Suppressor macrophage treated with lipopolysaccharide for 4 hours (primary cell): ENCODE results near the gene SPAAR.
"Not testable (repeated sequence)": the region's sequence is repeated elsewhere in the genome, so short reads cannot be mapped to it uniquely, and the experiment has no call there.

ENCODE experiments used
- DNase-seq: peaks from one replicate; pipeline ENCODE4 v3.0.0-alpha.2; 2020

SPAAR gene

DNA sequence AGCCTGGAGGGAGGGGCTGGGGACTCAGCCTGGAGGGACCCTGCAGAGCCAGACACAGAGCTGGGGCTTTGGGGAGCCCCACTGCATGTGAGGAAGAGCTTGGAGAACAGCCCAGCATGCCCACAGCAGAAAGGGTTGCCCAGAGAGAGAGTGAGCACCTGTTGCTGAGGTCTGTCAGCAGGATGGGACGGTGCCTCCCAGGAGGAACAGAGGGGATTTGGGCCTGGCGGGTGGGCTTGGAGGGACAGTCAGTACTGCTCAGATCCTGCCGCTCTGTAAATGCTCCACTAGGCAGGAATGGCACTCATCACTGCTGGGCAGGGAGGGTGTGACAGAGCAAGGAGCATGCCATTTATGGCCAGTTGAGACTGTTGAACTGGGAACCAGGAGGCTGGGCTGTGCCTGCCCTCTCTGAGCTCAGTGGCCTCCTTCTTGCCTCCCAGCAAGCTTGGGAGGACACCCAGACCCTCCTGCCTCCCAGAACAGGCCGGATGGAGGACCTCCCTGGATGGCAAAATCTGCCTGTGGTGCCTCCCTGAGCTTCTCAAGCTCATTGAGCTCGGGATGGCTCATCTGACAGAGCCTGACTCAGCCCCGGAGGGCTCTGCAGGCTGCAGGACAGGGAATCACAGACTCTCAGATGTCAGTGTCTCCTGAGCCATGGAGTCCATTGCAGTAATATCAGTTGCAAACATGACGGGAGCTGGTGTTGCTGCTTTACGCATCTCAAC lies 4.1 kb upstream of the SPAAR start:
- no peak for DNase-seq

DNA sequence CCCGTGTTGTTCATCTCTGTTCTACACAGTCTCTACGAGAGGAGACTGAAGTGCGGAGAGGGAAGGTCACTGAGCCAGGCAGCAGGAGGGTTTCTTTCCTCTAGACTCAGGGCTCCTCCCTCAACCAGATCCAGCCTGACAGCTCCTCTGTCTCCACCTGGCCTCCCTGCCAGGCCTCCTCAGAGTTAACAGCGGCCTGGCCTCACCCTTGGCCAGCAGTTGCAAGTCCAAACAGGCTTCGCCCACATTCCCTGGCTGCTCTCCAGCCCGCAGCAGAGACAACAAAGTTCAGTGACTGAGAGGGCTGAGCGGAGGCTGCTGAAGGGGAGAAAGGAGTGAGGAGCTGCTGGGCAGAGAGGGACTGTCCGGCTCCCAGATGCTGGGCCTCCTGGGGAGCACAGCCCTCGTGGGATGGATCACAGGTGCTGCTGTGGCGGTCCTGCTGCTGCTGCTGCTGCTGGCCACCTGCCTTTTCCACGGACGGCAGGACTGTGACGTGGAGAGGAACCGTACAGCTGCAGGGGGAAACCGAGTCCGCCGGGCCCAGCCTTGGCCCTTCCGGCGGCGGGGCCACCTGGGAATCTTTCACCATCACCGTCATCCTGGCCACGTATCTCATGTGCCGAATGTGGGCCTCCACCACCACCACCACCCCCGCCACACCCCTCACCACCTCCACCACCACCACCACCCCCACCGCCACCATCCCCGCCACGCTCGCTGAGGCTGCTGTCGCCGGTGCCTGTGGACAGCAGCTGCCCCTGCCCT lies 3.2 kb upstream of the SPAAR start, which contains the start of gene HRCT1:
TSS of gene HRCT1 (plus strand) at position 291 of the 768 bp plus-strand sequence. CDS start at position 377, 86 bp downstream.
- no peak for DNase-seq

DNA sequence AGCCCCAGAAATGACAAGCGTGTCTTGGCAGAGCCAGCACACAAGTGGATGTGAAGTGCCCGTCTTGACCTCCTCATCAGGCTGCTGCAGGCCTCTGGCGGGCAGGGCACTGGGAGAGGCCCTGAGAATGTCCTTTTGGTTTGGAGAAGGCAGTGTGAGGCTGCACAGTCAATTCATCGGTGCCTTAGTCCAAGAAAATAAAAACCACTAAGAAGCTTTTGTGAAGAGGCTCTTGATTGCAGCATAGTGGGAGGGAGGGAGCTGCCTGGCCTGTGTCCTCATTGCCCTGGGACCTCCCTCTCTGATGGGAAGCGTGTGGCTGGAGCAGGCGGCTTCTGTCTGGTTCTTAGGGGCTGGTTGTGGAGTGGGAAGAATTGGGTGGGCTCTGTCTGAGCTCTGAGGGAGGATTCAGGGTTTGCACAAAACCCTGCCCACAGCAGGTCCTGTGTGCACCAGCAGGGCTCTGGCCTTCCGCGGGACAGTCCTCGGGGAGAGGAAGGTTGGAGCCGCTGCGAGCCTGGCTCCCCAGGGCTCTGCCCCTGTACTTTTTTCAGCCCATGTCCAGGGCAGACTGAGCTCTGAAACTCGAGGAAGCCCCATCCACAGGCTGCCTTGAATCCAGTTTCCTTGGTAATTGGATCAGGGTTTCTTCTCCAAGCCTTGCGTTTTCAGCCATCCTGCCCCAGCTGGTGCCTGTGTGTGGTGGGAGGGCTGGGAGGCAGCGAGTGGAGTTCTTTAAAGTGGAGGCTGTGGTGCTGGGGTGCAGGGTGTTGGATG lies 2.2 kb upstream of the SPAAR start:
- DNase-seq, result no peak

DNA sequence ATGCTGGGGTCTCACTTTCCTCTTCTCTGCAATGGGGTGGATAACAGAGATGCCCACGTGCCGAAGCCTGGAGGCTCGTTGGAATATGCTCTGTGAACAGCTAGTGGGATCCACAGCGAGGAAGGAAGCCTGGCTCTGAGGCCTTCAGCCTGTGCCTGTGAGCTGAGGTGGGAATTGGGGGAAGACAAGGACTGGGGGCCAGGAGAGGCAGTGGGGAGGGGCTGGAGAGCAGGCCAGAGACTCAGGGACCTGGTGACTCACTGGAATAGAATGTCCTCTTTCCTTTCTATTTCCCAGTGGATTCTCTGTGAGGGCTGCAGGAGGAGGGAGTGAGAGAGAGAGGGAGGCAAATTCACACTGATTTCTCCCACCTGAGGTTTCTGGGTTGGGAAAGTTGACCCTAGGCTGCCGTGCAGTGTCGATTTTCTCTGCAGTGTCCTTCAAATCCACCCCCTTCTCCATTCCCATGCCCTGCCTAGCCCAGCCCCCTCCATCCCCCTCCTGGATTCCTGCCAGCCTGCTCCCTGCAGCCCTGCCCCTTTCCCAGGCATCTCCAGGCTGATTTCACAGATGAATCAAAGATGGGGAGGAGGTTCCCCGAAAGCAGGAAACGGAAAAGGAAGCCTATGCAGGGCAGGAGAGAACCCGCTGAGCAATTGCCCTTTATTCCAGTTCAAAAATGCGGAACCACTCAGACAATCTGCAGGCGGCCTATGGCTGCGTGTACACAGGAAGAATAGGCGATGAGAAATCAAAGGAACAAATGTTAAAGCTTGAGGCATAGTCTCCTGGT lies 1.4 kb upstream of the SPAAR start:
- peak; percentile 71 for DNase-seq

DNA sequence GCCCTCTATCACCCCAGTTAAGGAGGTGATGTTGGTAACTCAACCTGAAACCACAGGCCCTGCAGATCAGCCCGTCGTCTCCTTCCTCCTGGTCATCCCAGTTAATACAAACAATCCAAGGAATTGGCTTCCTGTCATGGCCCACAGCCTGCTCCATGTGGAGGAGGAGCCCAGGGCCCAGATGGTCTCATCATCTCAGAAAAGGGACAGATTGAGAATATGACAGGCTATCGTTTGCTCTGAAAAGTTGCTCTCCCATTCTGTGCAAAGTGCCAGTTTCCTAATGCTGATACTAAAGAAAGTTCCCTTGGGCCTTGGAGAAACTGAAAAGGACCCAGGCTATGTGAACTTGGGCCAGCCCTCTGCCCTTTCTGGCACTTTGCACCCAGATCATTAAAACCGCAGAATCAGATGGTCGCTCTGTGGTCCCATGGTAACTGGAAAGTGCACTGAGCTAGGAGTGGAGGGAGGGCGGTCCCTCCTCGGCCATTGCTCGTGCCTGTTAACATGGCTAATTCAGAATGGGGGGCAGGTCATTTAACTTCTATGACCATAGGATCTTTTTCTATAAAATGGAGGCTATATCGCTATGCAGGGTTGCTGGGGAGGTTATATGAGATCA lies 675 bp upstream of the SPAAR start:
- no peak for DNase-seq

DNA sequence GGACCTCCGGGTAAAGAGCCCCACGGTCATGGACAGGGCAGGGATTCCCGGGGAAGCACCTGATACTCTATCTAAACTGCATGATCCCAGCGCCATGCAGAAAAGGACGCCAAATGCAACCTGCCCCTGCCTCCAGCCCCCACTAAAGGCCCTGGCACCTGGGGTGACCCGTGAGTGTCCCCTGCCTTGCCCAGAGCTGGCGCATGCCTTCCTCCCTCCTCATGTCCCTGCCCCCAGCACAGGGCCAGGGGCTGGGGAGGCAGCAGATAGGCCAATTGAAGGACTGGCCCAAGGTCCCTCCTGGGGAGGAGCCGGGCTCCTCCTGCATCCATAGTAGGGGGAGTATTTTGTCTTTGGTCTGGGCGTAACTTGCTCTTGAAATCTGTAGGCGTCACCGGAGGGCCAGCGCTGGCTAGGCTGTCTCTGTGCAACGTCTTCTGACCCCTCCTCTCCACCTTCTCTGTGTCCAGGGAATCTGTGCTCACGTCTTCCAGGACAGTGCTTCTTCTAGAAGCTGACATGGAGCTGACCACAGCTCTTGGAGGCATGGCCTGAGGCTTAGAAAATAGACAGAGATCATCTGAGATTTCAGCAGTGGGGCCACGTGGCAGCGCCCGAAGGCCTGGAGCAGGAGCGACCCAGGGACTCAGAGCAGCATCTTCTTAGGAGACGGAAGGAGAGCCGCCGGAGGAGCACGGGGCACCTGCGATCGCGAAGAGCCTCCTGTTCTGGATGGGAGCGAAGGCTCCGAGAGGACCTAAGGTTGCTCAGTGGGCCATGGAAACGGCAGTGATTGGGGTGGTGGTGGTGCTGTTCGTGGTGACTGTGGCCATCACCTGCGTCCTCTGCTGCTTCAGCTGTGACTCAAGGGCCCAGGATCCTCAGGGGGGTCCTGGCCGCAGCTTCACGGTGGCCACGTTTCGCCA lies 660 bp downstream of the SPAAR start:
- no peak for DNase-seq

DNA sequence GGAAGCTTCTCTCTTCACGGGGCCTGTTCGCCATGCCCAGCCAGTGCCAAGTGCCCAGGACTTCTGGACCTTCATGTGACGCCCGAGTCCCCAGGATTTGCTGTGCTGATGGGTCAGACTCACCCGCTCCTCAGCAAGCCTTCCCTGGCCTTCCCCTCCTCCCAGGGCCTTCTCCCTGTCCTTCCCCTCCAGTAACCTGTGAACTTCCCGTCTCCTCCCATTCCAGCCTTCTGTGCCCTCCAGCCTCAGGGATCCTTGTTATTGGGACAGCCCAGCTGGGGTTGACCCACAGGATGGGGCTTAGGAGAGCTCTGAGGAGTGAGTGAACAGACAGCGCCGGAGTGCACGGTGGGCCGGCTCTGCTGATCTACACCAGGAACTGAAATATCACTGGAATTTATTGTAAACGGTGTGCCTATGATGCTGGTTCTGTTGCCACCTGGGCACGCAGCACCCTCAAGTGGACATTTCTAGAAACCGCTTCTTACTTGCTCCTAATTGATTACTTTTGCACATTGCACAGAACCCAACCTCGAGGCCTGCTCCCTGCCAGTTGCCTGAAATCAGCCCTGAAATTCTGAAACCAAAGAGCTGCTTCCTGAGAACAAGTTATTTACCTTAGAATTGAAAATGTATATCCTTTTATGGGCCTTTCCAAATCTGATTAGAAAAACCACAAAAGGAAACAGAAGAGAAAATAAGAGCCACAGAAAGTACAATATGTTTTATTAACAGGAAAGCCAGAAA lies 1.5 kb downstream of the SPAAR start:
- peak; percentile 27 for DNase-seq

DNA sequence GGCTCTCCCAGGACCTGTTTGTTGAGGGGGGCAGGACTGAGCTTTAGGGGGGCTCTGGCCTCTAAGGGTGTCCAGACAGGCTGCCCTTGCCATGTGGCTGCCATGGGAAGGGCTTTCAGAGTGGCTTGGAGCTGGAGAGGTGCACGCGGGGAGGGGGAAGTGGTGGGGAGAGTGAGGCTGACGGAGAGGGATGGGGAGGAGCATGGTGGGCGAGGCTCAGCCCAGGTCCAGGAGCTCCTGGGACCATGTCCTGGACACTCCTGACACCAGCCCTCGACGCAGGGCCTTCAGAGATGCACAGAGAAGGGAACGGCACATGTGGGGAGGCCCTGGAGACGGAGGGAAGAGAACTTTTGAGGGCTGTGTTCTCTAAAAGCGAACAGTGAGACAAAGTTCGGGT lies 2.4 kb downstream of the SPAAR start:
- no peak for DNase-seq

DNA sequence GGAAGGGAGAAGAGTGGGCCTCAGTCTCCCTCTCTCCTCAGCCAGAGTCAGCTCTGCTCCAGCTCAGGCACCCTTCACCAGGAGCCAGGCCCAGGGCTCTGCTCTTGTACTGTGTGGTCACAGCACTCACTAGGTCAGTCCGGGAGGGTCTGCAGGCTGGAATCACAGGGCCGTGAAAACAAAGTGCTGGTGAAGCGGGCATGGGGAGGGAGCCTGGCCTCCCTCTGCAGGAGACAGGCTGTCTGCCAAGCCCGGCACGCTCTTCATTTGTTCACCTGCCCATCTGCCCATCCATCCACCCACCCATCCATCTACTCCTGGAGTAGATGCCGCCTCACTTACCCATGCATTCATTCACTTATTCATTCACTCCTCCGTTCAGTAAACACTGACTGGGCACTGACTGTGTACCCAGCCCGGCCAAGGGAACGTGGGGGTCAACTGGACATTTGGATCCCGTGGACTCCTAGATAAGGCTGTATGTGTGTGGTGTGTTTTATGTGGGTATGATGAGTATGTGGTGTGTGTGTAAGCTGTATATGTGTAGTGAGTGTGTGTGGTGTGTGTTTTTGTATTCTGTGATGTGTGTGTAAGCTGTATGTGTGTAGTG lies 3.6 kb downstream of the SPAAR start:
- no peak for DNase-seq

DNA sequence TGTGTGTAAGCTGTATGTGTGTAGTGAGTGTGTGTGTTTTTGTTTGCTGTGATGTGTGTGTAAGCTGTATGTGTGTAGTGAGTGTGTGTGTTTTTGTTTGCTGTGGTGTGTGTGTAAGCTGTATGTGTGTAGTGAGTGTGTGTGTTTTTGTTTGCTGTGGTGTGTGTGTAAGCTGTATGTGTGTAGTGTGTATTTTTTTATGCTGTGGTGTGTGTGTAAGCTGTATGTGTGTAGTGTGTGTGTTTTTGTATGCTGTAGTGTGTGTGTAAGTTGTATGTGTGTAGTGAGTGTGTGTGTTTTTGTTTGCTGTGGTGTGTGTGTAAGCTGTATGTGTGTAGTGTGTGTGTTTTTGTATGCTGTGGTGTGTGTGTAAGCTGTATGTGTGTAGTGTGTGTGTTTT lies 4.1 kb downstream of the SPAAR start:
- DNase-seq, result not testable (repeated sequence)

DNA sequence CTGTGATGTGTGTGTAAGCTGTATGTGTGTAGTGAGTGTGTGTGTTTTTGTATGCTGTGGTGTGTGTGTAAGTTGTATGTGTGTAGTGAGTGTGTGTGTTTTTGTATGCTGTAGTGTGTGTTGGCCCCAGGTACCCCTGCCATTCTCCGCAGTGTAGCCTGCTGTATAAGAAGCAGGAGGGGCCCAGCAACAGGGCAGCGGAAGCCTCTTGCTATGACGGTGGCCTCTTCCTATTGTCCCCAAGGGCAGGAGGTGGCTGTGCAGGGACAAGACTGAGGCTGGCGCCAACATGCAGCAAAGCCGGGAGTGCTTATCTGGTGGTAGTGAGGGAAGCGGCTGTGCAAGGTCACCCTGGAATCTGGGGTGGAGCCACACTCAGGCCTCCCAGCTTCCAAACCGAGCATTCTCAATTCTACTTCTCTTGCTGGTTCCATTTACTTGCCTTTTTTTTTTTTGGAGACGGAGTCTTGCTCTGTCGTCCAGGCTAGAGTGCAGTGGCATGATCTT lies 5.1 kb downstream of the SPAAR start:
- no peak for DNase-seq

DNA sequence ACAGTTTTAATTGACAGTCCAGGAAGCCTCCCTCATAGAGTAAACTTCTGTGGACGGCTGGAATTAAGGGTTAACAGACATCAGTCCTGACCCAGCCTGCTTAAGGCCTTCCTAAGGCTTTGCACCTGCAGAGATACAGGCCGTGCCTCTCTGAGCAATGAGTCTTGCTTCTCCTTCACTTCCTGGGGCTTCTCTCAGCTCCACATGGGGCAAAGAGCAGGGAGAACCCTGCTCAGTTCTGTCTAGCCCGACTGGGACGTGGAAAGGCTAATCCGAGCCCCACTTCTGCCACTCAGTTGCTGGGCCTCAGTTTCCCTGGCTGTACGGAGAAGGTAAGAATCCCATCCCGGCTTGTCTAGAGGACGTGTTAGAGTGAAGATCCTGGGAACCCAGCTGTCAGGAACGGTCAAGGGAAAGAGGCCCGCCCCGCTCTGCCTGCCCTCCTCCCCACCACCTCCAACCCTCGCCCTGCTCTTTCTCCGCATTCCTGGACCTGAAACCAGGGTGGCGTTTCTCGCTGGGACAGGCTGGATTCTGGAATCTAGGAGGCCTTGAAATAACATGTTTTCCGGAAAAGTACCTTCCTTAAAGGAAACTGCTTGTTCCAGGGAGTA lies 6.5 kb downstream of the SPAAR start:
- DNase-seq, result no peak

DNA sequence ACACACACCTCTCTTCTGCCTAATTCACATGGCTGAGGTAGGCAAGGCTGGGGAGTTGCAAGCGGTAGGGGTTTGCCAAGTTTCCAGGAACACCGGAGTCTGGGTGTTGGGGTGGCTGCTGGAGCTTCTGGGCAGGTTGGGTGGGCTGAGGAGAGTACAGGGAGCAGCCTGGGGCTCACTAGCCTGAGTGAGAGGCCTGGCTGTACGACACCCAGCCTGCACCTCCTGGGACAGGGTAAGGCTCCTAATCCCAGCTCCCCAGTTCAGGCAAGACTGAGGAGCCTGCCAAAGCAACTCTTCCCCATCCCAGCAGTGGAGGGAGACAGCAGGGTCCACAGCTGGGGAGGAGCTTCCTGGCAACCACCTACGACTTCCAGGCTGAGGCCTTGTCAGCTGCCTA lies 8.0 kb downstream of the SPAAR start:
- DNase-seq, result no peak

DNA sequence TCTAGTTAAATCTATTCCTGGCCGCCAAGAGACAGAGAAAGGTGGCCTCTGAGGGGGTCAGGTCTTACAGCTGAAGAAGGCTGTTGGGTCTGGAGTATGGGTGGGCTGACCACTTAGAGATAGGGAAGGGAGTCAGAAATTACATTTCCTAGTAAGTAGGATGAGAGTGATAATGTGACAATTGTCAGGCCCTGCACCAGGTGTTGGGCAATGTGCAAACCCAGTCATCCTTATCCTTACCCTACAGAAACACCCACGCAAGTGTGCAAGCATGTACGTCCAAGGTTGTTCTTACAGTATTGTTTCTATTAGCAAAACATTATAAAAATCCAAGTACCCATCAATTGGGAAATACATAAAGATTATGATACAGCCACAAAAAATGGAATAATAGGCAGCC lies 9.5 kb downstream of the SPAAR start:
- no peak for DNase-seq

DNA sequence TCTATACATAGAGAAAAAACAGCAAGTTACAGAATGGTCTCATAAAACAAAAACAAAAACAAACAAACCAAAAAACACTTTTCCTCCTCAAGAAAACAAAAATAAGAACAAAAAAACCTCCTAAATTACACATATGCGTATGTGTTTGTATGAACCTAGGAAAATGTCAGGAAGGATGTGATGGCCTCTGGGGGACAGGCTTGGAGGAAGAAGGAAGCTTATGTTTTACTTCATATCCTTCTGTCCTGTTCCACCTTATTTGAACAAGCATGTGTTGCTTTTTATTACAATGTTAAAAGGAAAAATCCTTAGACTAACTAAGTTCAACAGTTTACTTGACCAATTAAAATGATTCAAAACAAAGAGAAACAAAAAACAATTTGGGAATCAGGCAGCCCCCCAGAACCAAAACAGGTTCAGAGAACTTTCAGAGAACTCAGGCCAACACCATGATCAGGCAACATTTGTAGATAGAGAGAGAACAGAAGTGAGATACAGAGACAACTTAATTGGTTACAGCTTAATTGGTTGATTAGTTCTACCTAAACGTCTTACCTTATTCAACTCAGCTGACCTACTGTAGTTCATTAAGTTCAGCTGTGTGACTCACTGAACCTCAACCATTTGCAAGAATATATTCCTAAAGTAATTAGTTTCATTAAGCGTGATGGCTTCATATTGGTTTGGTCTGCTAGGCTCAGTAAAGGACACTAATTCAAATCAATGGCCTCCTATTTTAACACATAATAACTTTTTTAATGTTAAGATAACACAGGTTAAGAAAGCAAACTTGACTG lies 10.1 kb downstream of the SPAAR start:
- no peak for DNase-seq

DNA sequence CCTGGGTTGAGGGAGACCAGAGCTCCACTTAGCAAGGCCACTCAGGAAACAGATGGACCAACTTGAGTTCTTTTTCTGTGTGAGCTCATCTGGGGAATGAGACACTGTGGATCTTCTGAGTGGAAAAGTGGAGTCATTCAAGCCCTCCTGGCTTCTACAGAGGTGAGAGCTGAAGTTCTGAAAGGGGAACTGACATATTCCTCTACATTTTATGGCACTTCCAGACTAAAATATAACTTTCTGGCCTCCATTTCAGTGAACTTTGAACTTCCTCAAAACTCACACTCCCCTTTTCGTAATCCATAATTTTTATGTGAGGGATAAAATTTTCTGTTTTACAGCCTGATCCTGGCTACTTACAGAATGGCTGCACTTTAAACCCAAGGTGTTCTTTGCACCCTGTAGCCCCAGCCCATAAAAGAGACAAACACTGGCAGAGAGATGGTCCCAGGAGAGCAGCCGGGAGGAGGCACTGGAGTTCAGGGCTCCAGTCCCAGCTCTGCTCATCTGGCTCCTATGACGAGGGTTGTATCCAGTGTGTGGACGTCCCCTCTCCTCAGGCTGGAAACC lies 10.8 kb downstream of the SPAAR start:
- peak; percentile 24 for DNase-seq

DNA sequence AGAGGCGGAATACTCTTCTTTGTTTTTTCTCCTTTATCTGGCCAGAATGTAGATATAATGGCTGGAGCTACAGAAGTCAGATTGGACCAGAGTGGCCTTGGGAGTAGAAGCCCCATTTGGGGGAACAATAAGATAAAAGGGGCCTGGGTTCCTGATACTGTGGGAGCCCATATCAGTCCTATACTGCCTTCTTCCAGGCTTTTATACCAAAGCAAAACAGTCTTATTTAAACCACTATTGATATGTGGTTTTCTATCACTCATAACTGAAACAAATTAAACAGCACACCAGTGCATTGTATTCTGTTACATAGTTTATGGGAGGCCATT lies 14.3 kb downstream of the SPAAR start:
- no peak for DNase-seq
